Gastrocnemius medialis (tissue), 4 donors: Measurements from ENCODE around the gene PSPN.

Experiments used
- CTCF ChIP-seq, 5 experiments: fragments of 450-650 bp in 3 of 5; fragments of 200-600 bp in 2 of 5; sonication (generic) in 2 of 5; IDR thresholded peaks in 4 of 5; conservative IDR thresholded peaks in 1 of 5; 1 replicate in 4 of 5; 2 replicates in 1 of 5; pipeline ENCODE4 v1.5.1; 2016 to 2019; ENCODE audit warnings: antibody characterized with exemption in 5 of 5, mild to moderate bottlenecking in 3 of 5, moderate library complexity in 3 of 5
- POLR2A ChIP-seq, 2 donors: fragments of 450-650 bp; IDR thresholded peaks; one replicate each; pipeline ENCODE4 v1.6.1; 2017; ENCODE audit warnings: antibody characterized with exemption in 2 of 2, mild to moderate bottlenecking in 2 of 2, moderate library complexity in 2 of 2

- no peak for TF ChIP-seq CTCF (IDR thresholded peaks at IDR 0.05 in 4 of 5, conservative IDR thresholded peaks at IDR 0.05 in 1 of 5)
- TF ChIP-seq POLR2A (IDR thresholded peaks at IDR 0.05) = no peak
These were observed 13.4 kb downstream of the PSPN start for GRCh38 chr19:6362351-6362801.
